ENCODE data around the gene TPRN.

TPRN gene

GRCh38 chr9:137158625-137159024 lies 41.9 kb downstream of the TPRN start:
- no peak for DNase-seq

- no peak for DNase-seq
Measured at GRCh38 chr9:137157618-137158415, 42.7 kb downstream of the TPRN start.

- peak; percentile 33 for DNase-seq
Measured at GRCh38 chr9:137156567-137157375, 43.8 kb downstream of the TPRN start.

- no peak for DNase-seq
Measured at GRCh38 chr9:137152844-137153405, 47.6 kb downstream of the TPRN start.

GRCh38 chr9:137150617-137151457 lies 49.7 kb downstream of the TPRN start:
- DNase-seq, result peak; percentile 47

GRCh38 chr9:137149942-137150616 lies 50.5 kb downstream of the TPRN start:
- DNase-seq, result no peak

GRCh38 chr9:137149363-137149762 lies 51.2 kb downstream of the TPRN start:
- no peak for DNase-seq

- DNase-seq, result no peak
Measured at GRCh38 chr9:137148661-137149060, 51.9 kb downstream of the TPRN start.

GRCh38 chr9:137148242-137148641 lies 52.3 kb downstream of the TPRN start:
- DNase-seq, result no peak

GRCh38 chr9:137147793-137148160 lies 52.8 kb downstream of the TPRN start:
- DNase-seq, result no peak

GRCh38 chr9:137147091-137147792 lies 53.3 kb downstream of the TPRN start:
- no peak for DNase-seq

GRCh38 chr9:137146527-137146918 lies 54.0 kb downstream of the TPRN start:
- no peak for DNase-seq

- DNase-seq, result no peak
Measured at GRCh38 chr9:137145731-137146526, 54.6 kb downstream of the TPRN start.

- no peak for DNase-seq
Measured at GRCh38 chr9:137143459-137143858, 57.1 kb downstream of the TPRN start.

GRCh38 chr9:137141976-137142936 lies 58.3 kb downstream of the TPRN start:
- DNase-seq, result no peak

Measured in fibroblast of skin of right biceps (primary cell).